HepG2 (cell line): ENCODE data around the gene ASCL2. TPM values are rescaled to one million over a fixed set of nuclear protein-coding genes. Genes with fewer than 3 reads are reported as not detected.

Experiments used
- ATAC-seq: fragments of 200-7000 bp; cut with Tn5 transposase; 3 replicates; pipeline ENCODE4 v1.9.1; 2020; ENCODE audit warnings: mild to moderate bottlenecking, moderate library complexity
- BruUV-seq: library from RNA; stranded (reverse); fragments of 400-500 nt; replicated peaks from 2 replicates; lab custom pipeline; 2021; lab: Mats Ljungman, UMichigan
- CTCF ChIA-PET: fragments of 300-600 bp; formaldehyde crosslinking; extraction: SDS; loops from one replicate; lab custom pipeline; 2021; ENCODE audit warnings: low total read pairs, inconsistent platforms, low intra/inter-chr PET ratio; lab: Yijun Ruan, JAX
- POLR2A ChIA-PET: fragments of 350-600 bp; sonication (Branson Sonifier 250); formaldehyde crosslinking; loops from one replicate; lab custom pipeline; 2020; ENCODE audit warnings: antibody characterized with exemption, inconsistent platforms; lab: Yijun Ruan, JAX
- DNase-seq: peaks from one replicate; pipeline ENCODE4 v3.0.0-alpha.2; 2015; ENCODE audit warnings: low spot score
- FAIRE-seq: peaks from 3 replicates; lab custom pipeline; 2011; peaks lifted over from hg19 to GRCh38; lab: Jason Lieb, UNC
- H2AFZ ChIP-seq: one replicate; pipeline ENCODE4 v1.6.1; 2011; ENCODE audit warnings: low read length, inconsistent platforms
- H3K27ac ChIP-seq: fragments of 300-600 bp; 3 replicates; pipeline ENCODE4 v1.8.0; 2011; ENCODE audit warnings: mixed run types, mild to moderate bottlenecking, mixed read lengths, low read length, inconsistent platforms; ENCODE audit not compliant: insufficient read depth; ENCODE audit errors: extremely low read length
- H3K27me3 ChIP-seq, 2 experiments: fragments of 200-600 bp in 1 of 2; 2 replicates in 1 of 2; 3 replicates in 1 of 2; pipeline versions ENCODE4 v1.6.0 to v1.8.0; 2011; ENCODE audit warnings: low read length in 2 of 2, mild to moderate bottlenecking in 2 of 2, moderate library complexity in 2 of 2, inconsistent platforms in 1 of 2; ENCODE audit not compliant: insufficient read depth in 2 of 2, control insufficient read depth in 1 of 2
- H3K36me3 ChIP-seq, 2 experiments: fragments of 200-600 bp in 1 of 2; replicated peaks in 1 of 2; 2 replicates in 1 of 2; 3 replicates in 1 of 2; pipeline versions ENCODE4 v1.5.1 to v1.8.0; 2011; ENCODE audit warnings: low read length in 2 of 2, inconsistent platforms in 1 of 2; ENCODE audit not compliant: insufficient read depth in 2 of 2, control insufficient read depth in 1 of 2
- H3K4me1 ChIP-seq: 2 replicates; pipeline ENCODE4 v1.5.1; 2012; ENCODE audit warnings: low read length, inconsistent platforms; ENCODE audit not compliant: insufficient read depth
- H3K4me2 ChIP-seq: 2 replicates; pipeline ENCODE4 v1.6.0; 2011; ENCODE audit warnings: low read depth, low read length, inconsistent platforms
- H3K4me3 ChIP-seq, 3 experiments: fragments of 200-600 bp in 1 of 3; sonication (generic), shearing (Covaris generic) in 1 of 3; replicated peaks in 1 of 3; 2 replicates each; pipeline ENCODE4 v1.5.1; 2011 to 2016; ENCODE audit warnings: low read length in 3 of 3, inconsistent platforms in 2 of 3, low read depth in 2 of 3, mild to moderate bottlenecking in 2 of 3, control low read depth in 1 of 3, mixed read lengths in 1 of 3; ENCODE audit not compliant: insufficient read depth in 1 of 3
- H3K79me2 ChIP-seq: one replicate; pipeline ENCODE4 v1.6.1; 2011; ENCODE audit warnings: low read length, inconsistent platforms; ENCODE audit not compliant: insufficient read depth
- H3K9ac ChIP-seq: 2 replicates; pipeline ENCODE4 v1.6.0; 2011; ENCODE audit warnings: mild to moderate bottlenecking, low read depth, low read length, inconsistent platforms; ENCODE audit not compliant: insufficient read depth
- H3K9me3 ChIP-seq: 2 replicates; pipeline ENCODE4 v1.5.1; 2012; ENCODE audit warnings: mild to moderate bottlenecking, low read length
- H4K20me1 ChIP-seq: 2 replicates; pipeline ENCODE4 v1.6.0; 2011; ENCODE audit warnings: inconsistent platforms, mild to moderate bottlenecking, low read length, moderate library complexity; ENCODE audit not compliant: insufficient read depth
- ATAD3A ChIP-seq: sonication (generic); formaldehyde crosslinking; IDR thresholded peaks from 2 replicates; pipeline ENCODE4 v1.4.0; 2020; ENCODE audit warnings: missing genetic modification reagents
- DR1 ChIP-seq: sonication (generic); formaldehyde crosslinking; IDR thresholded peaks from 2 replicates; pipeline ENCODE4 v1.8.0; 2021; ENCODE audit warnings: mild to moderate bottlenecking, missing genetic modification reagents, inconsistent platforms
- MBNL3 ChIP-seq: fragments of 250-450 bp; sonication (Bioruptor Pico); conservative IDR thresholded peaks from 2 replicates; pipeline ENCODE4 v1.8.0; 2022; ENCODE audit warnings: mild to moderate bottlenecking, inconsistent platforms
- NFYB ChIP-seq: sonication (generic); formaldehyde crosslinking; IDR thresholded peaks from 2 replicates; pipeline ENCODE4 v1.4.0; 2020; ENCODE audit warnings: missing genetic modification reagents
- RARA ChIP-seq: IDR thresholded peaks from 2 replicates; pipeline ENCODE4 v1.6.1; 2016; ENCODE audit warnings: missing genetic modification reagents, missing compliant biosample characterization
- STAG1 ChIP-seq: sonication (generic); formaldehyde crosslinking; IDR thresholded peaks from 2 replicates; pipeline ENCODE4 v1.4.0; 2020; ENCODE audit warnings: missing genetic modification reagents
- TBX3 ChIP-seq: fragments of 450-650 bp; IDR thresholded peaks from 2 replicates; pipeline ENCODE4 v1.6.1; 2017; ENCODE audit warnings: antibody characterized with exemption, mild to moderate bottlenecking, inconsistent platforms, borderline replicate concordance
- ZNF207 ChIP-seq: fragments of 450-650 bp; IDR thresholded peaks from 2 replicates; pipeline ENCODE4 v1.6.1; 2016; ENCODE audit warnings: antibody characterized with exemption, borderline replicate concordance
- ZNF33B ChIP-seq: sonication (generic); formaldehyde crosslinking; IDR thresholded peaks from 2 replicates; pipeline ENCODE4 v1.5.1; 2020; ENCODE audit warnings: mild to moderate bottlenecking, missing genetic modification reagents
- ZNF441 ChIP-seq: sonication (generic); formaldehyde crosslinking; IDR thresholded peaks from 2 replicates; pipeline ENCODE4 v1.7.0; 2021; ENCODE audit warnings: missing genetic modification reagents, borderline replicate concordance
- WGBS: methylation state at CpG from one replicate; pipeline ENCODE4 v1.1.6; 2017; ENCODE audit warnings: low lambda C conversion rate; 5-methylcytosine and 5-hydroxymethylcytosine counted together
- in situ Hi-C: cut with HindIII; loops from 2 replicates; pipeline ENCODE4 v1.10.0; 2017; ENCODE audit warnings: low pct_unique_long_range_greater_than_20kb; ENCODE audit not compliant: extremely low pct_ligation_motif_present
- intact Hi-C: fragments of 100-400 bp; cut with micrococcal nuclease; formaldehyde crosslinking; loops from one replicate; pipeline ENCODE4 v1.10.0; 2022; ENCODE audit not compliant: unreplicated experiment
- polyA plus RNA-seq, 8 experiments: library from polyadenylated mRNA; depleted of rRNA in 3 of 8; stranded (reverse) in 7 of 8; unstranded in 1 of 8; fragments of >200 nt; fragmentation: Illumina TruSeq in 4 of 8; extraction: Trizol in 4 of 8; gene quantifications; 2 replicates each; pipeline versions ENCODE4 v1.2.1 to v1.2.3, GENCODE V29; 2011 to 2016; ENCODE audit warnings: low read depth in 4 of 8, missing spikeins in 1 of 8, mixed read lengths in 1 of 8; ENCODE audit not compliant: insufficient read depth in 1 of 8
- total RNA-seq, 5 experiments: library from RNA; depleted of rRNA; stranded (reverse); fragments of >200 nt; fragmentation: Illumina TruSeq; extraction: Trizol; gene quantifications; 2 replicates each; pipeline ENCODE4 v1.2.3, GENCODE V29; 2016; ENCODE audit warnings: low read depth in 1 of 5
- TF ChIP-seq, protein P1 (sequence below): sonication (generic); formaldehyde crosslinking; IDR thresholded peaks from 2 replicates; pipeline ENCODE4 v1.9.0; 2021; ENCODE audit warnings: missing genetic modification reagents, mild to moderate bottlenecking, borderline replicate concordance
- TF ChIP-seq, protein P2 (sequence below): sonication (generic); formaldehyde crosslinking; IDR thresholded peaks from 2 replicates; pipeline ENCODE4 v1.4.0; 2020; ENCODE audit warnings: missing genetic modification reagents
- TF ChIP-seq, protein P3 (sequence below): sonication (generic); formaldehyde crosslinking; IDR thresholded peaks from 2 replicates; pipeline ENCODE4 v1.5.0; 2020; ENCODE audit warnings: mild to moderate bottlenecking, missing genetic modification reagents, moderate library complexity

ASCL2 gene
- total and polyA plus RNA-seq, 2 of the 13 experiments (the other 11 are each of a cell fraction or from before 2014, with no cell fraction given) = 0.07 TPM; not detected in 1

DNA sequence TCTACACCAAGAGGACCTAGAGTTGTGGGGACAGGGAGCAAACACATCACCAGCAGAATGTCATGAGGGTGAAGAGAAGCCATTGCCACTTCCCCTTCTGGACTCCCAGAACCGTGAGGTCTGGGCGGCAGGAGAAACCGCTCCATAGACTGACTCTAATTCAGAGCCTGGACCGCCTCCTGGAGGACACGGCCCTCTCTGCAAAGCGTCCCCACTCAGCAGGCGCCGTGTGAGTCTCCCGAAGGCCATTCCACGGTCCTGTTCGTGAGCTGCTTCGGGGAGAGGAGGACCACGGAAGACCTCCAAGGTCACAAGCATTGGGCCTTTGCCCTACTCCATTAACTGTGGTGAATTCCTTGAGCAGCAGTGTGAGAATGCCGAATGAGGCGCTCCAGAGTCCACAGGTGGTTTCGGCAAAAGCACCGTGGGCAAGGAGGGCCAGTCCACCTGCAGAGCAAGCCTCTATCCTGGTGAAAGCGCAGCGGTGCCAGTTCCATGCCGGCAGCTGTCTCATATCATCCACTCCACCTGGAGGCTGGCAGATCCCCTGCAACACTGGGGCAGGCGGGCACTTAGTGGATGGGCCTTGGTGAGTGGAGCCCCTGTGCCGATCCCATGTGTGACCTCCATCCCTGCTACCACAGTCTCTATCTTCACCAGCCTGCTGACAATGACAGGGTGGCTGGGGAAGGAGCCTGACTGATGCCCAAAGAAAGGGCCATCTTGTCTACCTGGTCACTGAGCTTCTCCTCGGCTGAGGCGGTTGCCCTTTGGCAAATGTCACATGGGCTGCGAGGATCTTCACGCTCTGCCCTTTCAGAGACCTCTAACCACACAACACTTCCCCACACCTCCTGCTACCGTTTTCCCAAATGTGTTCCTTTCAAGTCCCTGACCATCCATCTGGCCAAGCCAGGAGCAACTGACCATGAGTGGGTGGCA is 23.9 kb upstream of the ASCL2 start:
- peaks cover 1 to 31% of the 10 kb centered on the region in 2 experiments; a peak in 2 of 5 replicates for H3K27me3 ChIP-seq
- DNase-seq = no peak
- 69% methylated on average over 14 of the region's 27 CpGs for WGBS
- no peaks in the 10 kb centered on the region for H3K36me3 ChIP-seq
- no peak overlapping the region for H3K4me3 ChIP-seq
- in situ Hi-C loops = no loop called here
- no TSS peak for BruUV-seq
- ATAC-seq = peak; percentile 37; the same call in 2 of the 3 replicates
- ChIA-PET POLR2A (no interaction called here), CTCF (interaction anchor here (2.2 kb wide), 1 partner anchor 97 kb away, joined by 9 read pairs; no protein-coding TSS in a partner anchor)
- no peak for FAIRE-seq
- no peaks in the 10 kb centered on the region for H3K9me3 ChIP-seq
- H3K4me1 ChIP-seq = peaks cover 7% of the 10 kb centered on the region
- H3K27ac ChIP-seq = no peak overlapping the region
- H4K20me1 ChIP-seq = no peaks in the 10 kb centered on the region
- intact Hi-C loops = no loop called here
- no peak for TF ChIP-seq ATAD3A (CRISPR knock-in tag)
- TF ChIP-seq TBX3 = no peak
- TF ChIP-seq RARA (CRISPR knock-in tag) = no peak
- TF ChIP-seq ZNF441 (CRISPR knock-in tag) = no peak
- TF ChIP-seq ZNF207 = no peak
- TF ChIP-seq, protein P1, sequence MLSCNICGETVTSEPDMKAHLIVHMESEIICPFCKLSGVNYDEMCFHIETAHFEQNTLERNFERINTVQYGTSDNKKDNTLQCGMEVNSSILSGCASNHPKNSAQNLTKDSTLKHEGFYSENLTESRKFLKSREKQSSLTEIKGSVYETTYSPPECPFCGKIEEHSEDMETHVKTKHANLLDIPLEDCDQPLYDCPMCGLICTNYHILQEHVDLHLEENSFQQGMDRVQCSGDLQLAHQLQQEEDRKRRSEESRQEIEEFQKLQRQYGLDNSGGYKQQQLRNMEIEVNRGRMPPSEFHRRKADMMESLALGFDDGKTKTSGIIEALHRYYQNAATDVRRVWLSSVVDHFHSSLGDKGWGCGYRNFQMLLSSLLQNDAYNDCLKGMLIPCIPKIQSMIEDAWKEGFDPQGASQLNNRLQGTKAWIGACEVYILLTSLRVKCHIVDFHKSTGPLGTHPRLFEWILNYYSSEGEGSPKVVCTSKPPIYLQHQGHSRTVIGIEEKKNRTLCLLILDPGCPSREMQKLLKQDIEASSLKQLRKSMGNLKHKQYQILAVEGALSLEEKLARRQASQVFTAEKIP (CRISPR knock-in tag) = no peak
- no peak for TF ChIP-seq ZNF33B
- TF ChIP-seq, protein P2, sequence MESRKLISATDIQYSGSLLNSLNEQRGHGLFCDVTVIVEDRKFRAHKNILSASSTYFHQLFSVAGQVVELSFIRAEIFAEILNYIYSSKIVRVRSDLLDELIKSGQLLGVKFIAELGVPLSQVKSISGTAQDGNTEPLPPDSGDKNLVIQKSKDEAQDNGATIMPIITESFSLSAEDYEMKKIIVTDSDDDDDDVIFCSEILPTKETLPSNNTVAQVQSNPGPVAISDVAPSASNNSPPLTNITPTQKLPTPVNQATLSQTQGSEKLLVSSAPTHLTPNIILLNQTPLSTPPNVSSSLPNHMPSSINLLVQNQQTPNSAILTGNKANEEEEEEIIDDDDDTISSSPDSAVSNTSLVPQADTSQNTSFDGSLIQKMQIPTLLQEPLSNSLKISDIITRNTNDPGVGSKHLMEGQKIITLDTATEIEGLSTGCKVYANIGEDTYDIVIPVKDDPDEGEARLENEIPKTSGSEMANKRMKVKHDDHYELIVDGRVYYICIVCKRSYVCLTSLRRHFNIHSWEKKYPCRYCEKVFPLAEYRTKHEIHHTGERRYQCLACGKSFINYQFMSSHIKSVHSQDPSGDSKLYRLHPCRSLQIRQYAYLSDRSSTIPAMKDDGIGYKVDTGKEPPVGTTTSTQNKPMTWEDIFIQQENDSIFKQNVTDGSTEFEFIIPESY (CRISPR knock-in tag) = 0 out of 2 replicates have a peak, but pooled peaks have one; percentile 23
- TF ChIP-seq STAG1 (CRISPR knock-in tag) = peak; percentile 61
- TF ChIP-seq, protein P3, sequence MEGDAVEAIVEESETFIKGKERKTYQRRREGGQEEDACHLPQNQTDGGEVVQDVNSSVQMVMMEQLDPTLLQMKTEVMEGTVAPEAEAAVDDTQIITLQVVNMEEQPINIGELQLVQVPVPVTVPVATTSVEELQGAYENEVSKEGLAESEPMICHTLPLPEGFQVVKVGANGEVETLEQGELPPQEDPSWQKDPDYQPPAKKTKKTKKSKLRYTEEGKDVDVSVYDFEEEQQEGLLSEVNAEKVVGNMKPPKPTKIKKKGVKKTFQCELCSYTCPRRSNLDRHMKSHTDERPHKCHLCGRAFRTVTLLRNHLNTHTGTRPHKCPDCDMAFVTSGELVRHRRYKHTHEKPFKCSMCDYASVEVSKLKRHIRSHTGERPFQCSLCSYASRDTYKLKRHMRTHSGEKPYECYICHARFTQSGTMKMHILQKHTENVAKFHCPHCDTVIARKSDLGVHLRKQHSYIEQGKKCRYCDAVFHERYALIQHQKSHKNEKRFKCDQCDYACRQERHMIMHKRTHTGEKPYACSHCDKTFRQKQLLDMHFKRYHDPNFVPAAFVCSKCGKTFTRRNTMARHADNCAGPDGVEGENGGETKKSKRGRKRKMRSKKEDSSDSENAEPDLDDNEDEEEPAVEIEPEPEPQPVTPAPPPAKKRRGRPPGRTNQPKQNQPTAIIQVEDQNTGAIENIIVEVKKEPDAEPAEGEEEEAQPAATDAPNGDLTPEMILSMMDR (CRISPR knock-in tag) = peak; percentile 54
- no peak for TF ChIP-seq NFYB (CRISPR knock-in tag)
- no peak for TF ChIP-seq DR1 (CRISPR knock-in tag)
- no peak for TF ChIP-seq MBNL3 (CRISPR knock-in tag)
- H3K79me2 ChIP-seq = no peaks in the 10 kb centered on the region
- H2AFZ ChIP-seq = no peak overlapping the region
- H3K9ac ChIP-seq = no peak overlapping the region
- H3K4me2 ChIP-seq = no peak overlapping the region
